Esophagus (tissue), 2 donors: ENCODE results near the gene THAP7. TPM values are rescaled to one million over a fixed set of nuclear protein-coding genes. Genes with fewer than 3 reads are reported as not detected.
A peak's percentile ranks its signal among the peaks of the same experiment; 100 is the strongest.

Source experiments
- H3K27ac ChIP-seq, 2 donors: one replicate each; pipeline ENCODE4 v1.5.1; 2013; ENCODE audit warnings: low read depth in 2 of 2, mild to moderate bottlenecking in 2 of 2, inconsistent platforms in 1 of 2, low read length in 1 of 2, moderate library complexity in 1 of 2
- H3K27me3 ChIP-seq, 2 donors: one replicate each; pipeline ENCODE4 v1.6.1; 2013; ENCODE audit warnings: low read length in 2 of 2, control low read depth in 1 of 2, mild to moderate bottlenecking in 1 of 2; ENCODE audit not compliant: insufficient read depth in 2 of 2, control insufficient read depth in 1 of 2
- H3K36me3 ChIP-seq, 2 donors: one replicate each; pipeline ENCODE4 v1.6.1; 2013; ENCODE audit warnings: low read length in 1 of 2; ENCODE audit not compliant: control insufficient read depth in 2 of 2, insufficient read depth in 2 of 2
- H3K4me1 ChIP-seq, 2 donors: one replicate each; pipeline ENCODE4 v1.6.1; 2013; ENCODE audit warnings: low read length in 1 of 2; ENCODE audit not compliant: control insufficient read depth in 2 of 2, insufficient read depth in 2 of 2
- H3K4me3 ChIP-seq, 2 donors: one replicate each; pipeline ENCODE4 v1.5.1; 2013; ENCODE audit warnings: low read length in 2 of 2, mild to moderate bottlenecking in 2 of 2, low read depth in 1 of 2, moderate library complexity in 1 of 2
- H3K9me3 ChIP-seq, 2 donors: one replicate each; pipeline ENCODE4 v1.6.1; 2013; ENCODE audit warnings: mild to moderate bottlenecking in 2 of 2, low read depth in 1 of 2, low read length in 1 of 2, moderate library complexity in 1 of 2; ENCODE audit not compliant: control insufficient read depth in 2 of 2, insufficient read depth in 1 of 2
- WGBS, 2 donors: extraction: QIAGEN DNeasy Blood & Tissue Kit; methylation state at CpG; one replicate each; pipeline ENCODE4 v1.1.7; 2013; 5-methylcytosine and 5-hydroxymethylcytosine counted together
- polyA plus RNA-seq, 2 donors: library from polyadenylated mRNA; stranded (reverse); fragments of 200-250 nt; gene quantifications; one replicate each; pipeline ENCODE4 v1.2.3, GENCODE V29; 2013
- donor health status: healthy with polysubstance abuse.
- donor health status: Bipolar disorder and iron deficiency.

THAP7 gene
- polyA plus RNA-seq, 2 donors = 21.0 to 28.2 TPM

DNA sequence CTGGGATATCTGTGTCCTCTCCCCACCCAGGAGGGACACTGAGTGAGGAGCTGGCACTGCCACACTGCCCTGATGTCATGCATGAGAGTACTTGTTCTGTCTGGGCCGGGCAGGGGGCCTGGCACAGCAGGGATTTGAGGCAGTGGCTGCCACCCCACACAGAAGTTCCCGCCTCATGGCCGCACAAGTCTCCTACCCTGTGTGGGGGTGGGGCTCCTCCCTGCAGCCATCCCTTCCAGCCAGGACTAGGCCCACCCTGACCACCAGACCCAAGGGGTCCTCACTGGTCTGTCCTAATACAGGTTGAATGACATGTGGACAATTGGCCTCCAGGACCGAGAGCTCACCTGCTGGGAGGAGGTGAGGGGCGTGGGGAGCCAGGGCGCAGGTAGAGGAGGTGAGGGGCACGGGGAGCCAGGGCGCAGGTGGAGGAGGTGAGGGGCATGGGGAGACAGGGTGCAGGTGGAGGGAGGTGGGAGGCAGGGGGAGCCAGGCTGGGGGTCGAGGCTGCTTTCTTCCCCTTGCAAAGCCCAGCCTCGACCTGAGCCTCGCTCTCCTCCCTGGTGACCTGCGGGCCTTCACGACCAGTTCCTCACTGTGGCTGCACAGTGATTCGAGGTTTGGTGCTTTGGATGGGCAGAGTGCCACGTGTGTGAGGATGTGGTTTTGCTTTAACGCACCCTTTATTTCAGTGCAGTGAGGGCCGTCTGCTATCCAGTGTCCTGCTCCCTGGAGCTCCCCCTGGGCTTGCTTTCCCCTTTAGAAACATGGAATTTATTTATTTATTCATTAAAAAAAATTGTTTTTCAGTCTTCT is 12.4 kb downstream of the THAP7 start:
- no peaks in the 10 kb centered on the region for H3K9me3 ChIP-seq
- 57 to 59% methylated on average over 14 to 17 of the region's 17 CpGs for WGBS, 2 donors

DNA sequence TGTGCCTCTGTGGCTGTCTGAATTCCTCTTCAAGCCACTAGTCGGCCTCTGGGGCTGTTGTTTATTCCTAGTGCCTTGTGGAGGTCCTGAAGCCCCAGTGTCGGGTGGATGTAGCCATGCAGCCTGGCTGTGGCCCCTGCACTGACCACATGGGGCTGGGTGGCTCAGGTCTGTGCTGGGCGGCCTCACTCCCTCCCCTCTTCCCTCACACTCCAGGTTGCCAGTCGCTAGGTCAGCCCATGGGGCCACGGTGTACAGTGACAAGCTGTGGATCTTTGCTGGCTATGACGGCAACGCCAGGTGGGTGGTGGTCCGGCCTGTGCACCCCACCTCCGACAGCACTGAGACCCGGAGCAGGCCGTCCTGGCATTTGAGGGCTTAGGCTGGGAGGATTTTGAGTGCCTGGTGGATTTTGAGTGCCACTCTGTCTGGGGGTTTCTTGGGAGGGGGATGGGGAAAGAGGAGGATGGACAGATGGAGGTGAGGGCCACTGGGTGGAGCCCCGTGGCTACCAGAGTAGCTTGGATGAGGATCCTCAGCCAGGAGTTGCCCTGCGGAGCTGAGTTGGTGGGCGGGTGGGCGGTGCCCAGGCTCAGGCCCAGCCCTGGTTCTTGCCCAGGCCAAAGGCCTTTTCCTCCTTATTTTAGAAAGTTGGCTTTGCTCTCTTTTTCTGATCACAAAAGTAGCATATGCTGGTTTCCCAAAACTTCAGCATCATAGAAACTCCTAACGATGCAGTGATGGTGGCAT is 13.2 kb downstream of the THAP7 start:
- Histone ChIP-seq H3K9me3 (no peaks in the 10 kb centered on the region), H3K4me1 (no peaks in the 10 kb centered on the region), H3K4me3 (no peak overlapping the region), H3K27ac (no peak overlapping the region), H3K27me3 (no peaks in the 10 kb centered on the region), H3K36me3 (peaks cover 9 to 54% of the 10 kb centered on the region in 2 donors)
- WGBS, 2 donors = 89 to 91% methylated on average over 16 of the region's 16 CpGs

More for the DNA sequence above, 12.4 kb downstream of the THAP7 start:
- no peak overlapping the region for H3K27ac ChIP-seq
- H3K27me3 ChIP-seq = no peaks in the 10 kb centered on the region
- H3K4me1 ChIP-seq = no peaks in the 10 kb centered on the region
- no peak overlapping the region for H3K4me3 ChIP-seq
- H3K36me3 ChIP-seq = peaks cover 9 to 52% of the 10 kb centered on the region in 2 donors

GRCh38 chr22:20987375-20987774 is 14.5 kb downstream of the THAP7 start:
- peaks cover 7 to 41% of the 10 kb centered on the region in 2 donors for H3K36me3 ChIP-seq
- no peak overlapping the region for H3K27ac ChIP-seq
- H3K4me1 ChIP-seq = peaks cover 5 to 7% of the 10 kb centered on the region in 2 donors
- no peak overlapping the region for H3K4me3 ChIP-seq
- no peaks in the 10 kb centered on the region for H3K27me3 ChIP-seq
- H3K9me3 ChIP-seq = no peaks in the 10 kb centered on the region
- 87 to 91% methylated on average over 13 to 14 of the region's 14 CpGs for WGBS, 2 donors

GRCh38 chr22:20986365-20986764 is 15.6 kb downstream of the THAP7 start:
- Histone ChIP-seq H3K9me3 (no peaks in the 10 kb centered on the region), H3K36me3 (peaks cover 7 to 31% of the 10 kb centered on the region in 2 donors), H3K4me3 (no peak overlapping the region), H3K4me1 (peaks cover 5 to 9% of the 10 kb centered on the region in 2 donors), H3K27ac (no peak overlapping the region), H3K27me3 (no peaks in the 10 kb centered on the region)
- WGBS, 2 donors = 95 to 96% methylated on average over 1 of the region's 1 CpG

DNA sequence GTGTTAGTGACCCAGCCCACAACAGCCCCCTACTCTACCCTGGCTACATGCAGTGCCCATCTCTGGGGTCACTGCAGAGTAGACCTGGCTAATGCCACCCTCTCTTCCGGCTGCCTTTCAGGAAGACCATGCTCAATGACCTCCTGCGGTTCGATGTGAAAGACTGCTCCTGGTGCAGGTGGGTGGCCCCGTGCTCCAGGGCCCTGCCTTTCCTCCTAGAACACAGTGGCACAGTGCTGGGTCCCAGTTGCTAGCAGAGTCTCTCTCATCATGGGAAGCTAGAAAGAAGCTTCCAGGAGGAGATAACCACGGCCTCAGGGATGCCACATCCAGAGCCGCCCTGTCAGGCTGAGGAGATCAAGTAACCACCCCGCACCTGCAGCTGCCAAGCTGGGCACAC is 16.2 kb downstream of the THAP7 start:
- Histone ChIP-seq H3K4me3 (no peak overlapping the region), H3K9me3 (no peaks in the 10 kb centered on the region), H3K27me3 (no peaks in the 10 kb centered on the region), H3K27ac (no peak overlapping the region), H3K4me1 (peaks cover 5 to 14% of the 10 kb centered on the region in 2 donors), H3K36me3 (peaks cover 7 to 26% of the 10 kb centered on the region in 2 donors)
- 93 to 95% methylated on average over 7 of the region's 7 CpGs for WGBS, 2 donors

DNA sequence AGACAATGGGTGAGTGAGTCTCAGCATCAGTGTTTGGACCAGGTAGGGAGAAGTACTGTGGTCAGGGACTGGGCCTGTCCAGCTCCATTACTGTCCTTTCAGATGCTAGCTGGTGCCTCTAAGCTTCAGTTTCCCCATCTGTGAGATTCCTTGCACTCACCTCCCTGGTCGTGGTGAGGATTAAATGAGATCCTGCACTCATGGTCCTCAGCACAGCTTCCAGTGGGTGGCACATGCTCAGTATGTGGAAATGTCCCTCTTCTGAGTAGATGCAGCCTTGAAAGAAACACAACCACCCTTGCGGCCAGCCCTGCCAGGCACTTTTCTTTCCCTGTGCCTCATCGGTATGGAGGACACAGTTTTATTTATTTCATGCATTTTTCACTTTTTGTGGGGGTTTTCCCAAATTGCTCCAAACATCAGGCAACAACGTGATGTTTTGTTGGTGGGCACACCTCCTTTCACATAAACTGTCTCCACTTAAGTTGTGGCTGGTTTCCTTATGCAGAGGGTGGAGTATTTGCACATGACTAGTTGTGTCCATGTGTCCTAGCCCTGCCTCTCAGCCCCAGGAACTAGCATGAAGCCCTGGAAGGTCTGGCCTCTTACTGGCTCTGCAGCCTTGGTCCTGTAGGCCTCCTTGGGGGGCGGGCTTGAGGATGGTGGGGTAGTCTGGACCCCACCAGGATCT is 18.7 kb downstream of the THAP7 start:
- Histone ChIP-seq H3K36me3 (peaks cover 7 to 19% of the 10 kb centered on the region in 2 donors), H3K27me3 (no peaks in the 10 kb centered on the region), H3K9me3 (no peaks in the 10 kb centered on the region), H3K27ac (no peak overlapping the region), H3K4me3 (peak overlapping the region; percentile 85 to 94), H3K4me1 (peaks cover 10 to 25% of the 10 kb centered on the region in 2 donors)
- 74 to 75% methylated on average over 5 of the region's 5 CpGs for WGBS, 2 donors

- peak overlapping the region; percentile 85 to 94 for H3K4me3 ChIP-seq
- H3K4me1 ChIP-seq = peaks cover 10 to 25% of the 10 kb centered on the region in 2 donors
- H3K9me3 ChIP-seq = no peaks in the 10 kb centered on the region
- H3K36me3 ChIP-seq = peaks cover 7 to 15% of the 10 kb centered on the region in 2 donors
- WGBS, 2 donors = 1% methylated on average over 12 of the region's 12 CpGs
- H3K27ac ChIP-seq = peak overlapping the region; percentile 88 to 92
- no peaks in the 10 kb centered on the region for H3K27me3 ChIP-seq
Observed at GRCh38 chr22:20982563-20982882, 19.4 kb downstream of the THAP7 start.

DNA sequence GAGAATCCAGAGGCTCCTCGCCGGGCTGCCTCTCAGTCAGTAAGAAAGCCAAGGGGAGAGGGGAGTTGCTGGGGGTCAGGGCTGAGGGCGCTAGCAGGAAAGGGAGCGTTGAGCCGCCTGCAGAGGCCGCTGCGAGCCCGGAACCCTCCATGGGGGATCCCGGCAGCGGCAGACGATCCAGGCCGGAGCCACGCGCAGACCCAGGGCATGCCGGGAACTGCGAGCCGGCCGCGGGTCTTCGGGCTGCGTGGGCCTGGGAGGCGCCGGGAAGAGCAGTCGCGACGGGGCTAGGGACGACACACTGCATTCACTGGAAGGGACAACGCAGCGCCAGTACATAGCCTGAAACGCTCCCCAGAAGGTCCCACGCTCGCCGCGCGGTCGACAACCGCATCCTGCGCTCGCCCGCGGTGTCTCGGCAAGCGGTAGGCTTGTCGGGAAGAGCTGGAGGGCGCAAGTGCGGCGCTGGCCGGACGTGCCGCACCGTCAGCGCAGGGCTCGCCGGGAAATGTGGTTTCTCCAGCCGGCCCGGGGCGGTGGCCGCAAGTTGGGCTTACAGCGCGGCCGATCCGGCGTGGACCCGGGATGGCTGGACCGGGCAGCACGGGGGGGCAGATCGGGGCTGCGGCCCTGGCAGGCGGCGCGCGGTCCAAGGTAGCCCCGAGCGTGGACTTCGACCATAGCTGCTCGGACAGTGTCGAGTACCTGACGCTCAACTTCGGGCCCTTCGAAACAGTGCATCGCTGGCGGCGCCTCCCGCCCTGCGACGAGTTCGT is 19.9 kb downstream of the THAP7 start, which contains the start of gene LZTR1:
Gene LZTR1 (plus strand): TSS at position 511 of the 776 bp plus-strand sequence. CDS start 75 bp downstream, at position 586.
- 0 to 1% methylated on average over 80 to 87 of the region's 87 CpGs for WGBS, 2 donors
- H3K4me1 ChIP-seq = peaks cover 10 to 25% of the 10 kb centered on the region in 2 donors
- peaks cover 7 to 12% of the 10 kb centered on the region in 2 donors for H3K36me3 ChIP-seq
- peak within 1 kb of the TSS; percentile 85 to 94 for H3K4me3 ChIP-seq
- no peaks in the 10 kb centered on the region for H3K9me3 ChIP-seq
- no peaks in the 10 kb centered on the region for H3K27me3 ChIP-seq
- peak within 1 kb of the TSS; percentile 88 to 92 for H3K27ac ChIP-seq
